ENCODE data around the gene ZNF32. TPM values are rescaled to one million over a fixed set of nuclear protein-coding genes. Genes with fewer than 3 reads are reported as not detected.

The ZNF32 gene
- total RNA-seq, 2 donors from 2014 or later: 56.1 to 56.5 TPM

- Histone ChIP-seq H3K27ac (no peak overlapping the region), H3K9me3 (no peaks in the 10 kb centered on the region), H3K4me3 (no peak overlapping the region), H3K4me1 (peaks cover 0 to 9% of the 10 kb centered on the region in 2 donors), H3K27me3 (peaks cover 0 to 3% of the 10 kb centered on the region in 2 donors), H3K36me3 (no peaks in the 10 kb centered on the region)
- no peak for TF ChIP-seq CTCF (IDR thresholded peaks at IDR 0.05)
- no peak for DNase-seq (ENCODE audit: low spot score)
Observed at GRCh38 chr10:43665054-43665453, 16.4 kb upstream of the ZNF32 start.

- no peak for TF ChIP-seq CTCF (IDR thresholded peaks at IDR 0.05)
- no peaks in the 10 kb centered on the region for H3K9me3 ChIP-seq
- no peak for DNase-seq (ENCODE audit: low spot score)
Observed at GRCh38 chr10:43658227-43658626, 9.5 kb upstream of the ZNF32 start.

GRCh38 chr10:43655311-43655710 is 6.6 kb upstream of the ZNF32 start:
- Histone ChIP-seq H3K9me3 (no peaks in the 10 kb centered on the region), H3K4me3 (no peak overlapping the region), H3K4me1 (no peaks in the 10 kb centered on the region), H3K36me3 (no peaks in the 10 kb centered on the region), H3K27ac (no peak overlapping the region), H3K27me3 (no peaks in the 10 kb centered on the region)
- TF ChIP-seq CTCF (IDR thresholded peaks at IDR 0.05): no peak
- DNase-seq (ENCODE audit: low spot score): no peak

More at GRCh38 chr10:43658227-43658626, 9.5 kb upstream of the ZNF32 start:
- Histone ChIP-seq H3K4me1 (no peaks in the 10 kb centered on the region), H3K4me3 (no peak overlapping the region), H3K36me3 (no peaks in the 10 kb centered on the region), H3K27me3 (no peaks in the 10 kb centered on the region), H3K27ac (no peak overlapping the region)

GRCh38 chr10:43653746-43654145 is 5.1 kb upstream of the ZNF32 start:
- H3K4me1 ChIP-seq: no peaks in the 10 kb centered on the region
- no peak for TF ChIP-seq CTCF (IDR thresholded peaks at IDR 0.05)
- H3K36me3 ChIP-seq: no peaks in the 10 kb centered on the region
- H3K27me3 ChIP-seq: no peaks in the 10 kb centered on the region
- no peak overlapping the region for H3K4me3 ChIP-seq
- no peak overlapping the region for H3K27ac ChIP-seq
- DNase-seq (ENCODE audit: low spot score): no peak
- H3K9me3 ChIP-seq: no peaks in the 10 kb centered on the region

GRCh38 chr10:43649185-43649523 is 473 bp upstream of the ZNF32 start:
- H3K27ac ChIP-seq: peak overlapping the region; percentile 88 to 90
- no peak for TF ChIP-seq CTCF (IDR thresholded peaks at IDR 0.05)
- H3K9me3 ChIP-seq: peaks cover 8 to 23% of the 10 kb centered on the region in 2 donors
- no peaks in the 10 kb centered on the region for H3K27me3 ChIP-seq
- peaks cover 20% of the 10 kb centered on the region for H3K36me3 ChIP-seq
- peak overlapping the region; percentile 76 to 97 for H3K4me3 ChIP-seq
- peaks cover 0 to 7% of the 10 kb centered on the region in 2 donors for H3K4me1 ChIP-seq
- no peak for DNase-seq (ENCODE audit: low spot score)

GRCh38 chr10:43648095-43648397 is 635 bp downstream of the ZNF32 start:
- Histone ChIP-seq H3K4me3 (peak overlapping the region; percentile 76 to 97), H3K4me1 (peaks cover 0 to 7% of the 10 kb centered on the region in 2 donors), H3K27ac (peak overlapping the region; percentile 88 to 90), H3K27me3 (no peaks in the 10 kb centered on the region), H3K9me3 (peaks cover 19 to 34% of the 10 kb centered on the region in 2 donors), H3K36me3 (peaks cover 32% of the 10 kb centered on the region)
- no peak for TF ChIP-seq CTCF (IDR thresholded peaks at IDR 0.05)
- no peak for DNase-seq (ENCODE audit: low spot score)

Data from right atrium auricular region (tissue), 2 donors.